Stimulated activated memory B cell treated with anti-CD40 and anti-IgM and Interleukin-4, amounts not matched to agents 10 μg/mL and 1 μg/mL and 100 μg/mL, for 72 hours (primary cell): ENCODE measurements around the gene TRIM15.
"Not testable (repeated sequence)": the region's sequence is repeated elsewhere in the genome, so short reads cannot be mapped to it uniquely, and the experiment has no call there.

Source experiments
- ATAC-seq: fragments of 150-1000 bp; cut with Tn5 transposase; 2 replicates; pipeline ENCODE4 v1.10.0; 2021
- H3K27ac Mint-ChIP-seq: one replicate; pipeline ENCODE4 v1.8.0; 2022; ENCODE audit warnings: mild to moderate bottlenecking, mixed read lengths
- H3K27me3 Mint-ChIP-seq: one replicate; pipeline ENCODE4 v1.8.0; 2022; ENCODE audit warnings: mixed read lengths
- H3K36me3 Mint-ChIP-seq: one replicate; pipeline ENCODE4 v1.8.0; 2022; ENCODE audit warnings: mixed read lengths
- H3K4me1 Mint-ChIP-seq: one replicate; pipeline ENCODE4 v1.8.0; 2022; ENCODE audit warnings: mixed read lengths
- H3K4me3 Mint-ChIP-seq: one replicate; pipeline ENCODE4 v1.8.0; 2022; ENCODE audit warnings: mild to moderate bottlenecking, moderate library complexity, mixed read lengths
- H3K9me3 Mint-ChIP-seq: one replicate; pipeline ENCODE4 v1.8.0; 2022; ENCODE audit warnings: mixed read lengths

The TRIM15 gene

DNA sequence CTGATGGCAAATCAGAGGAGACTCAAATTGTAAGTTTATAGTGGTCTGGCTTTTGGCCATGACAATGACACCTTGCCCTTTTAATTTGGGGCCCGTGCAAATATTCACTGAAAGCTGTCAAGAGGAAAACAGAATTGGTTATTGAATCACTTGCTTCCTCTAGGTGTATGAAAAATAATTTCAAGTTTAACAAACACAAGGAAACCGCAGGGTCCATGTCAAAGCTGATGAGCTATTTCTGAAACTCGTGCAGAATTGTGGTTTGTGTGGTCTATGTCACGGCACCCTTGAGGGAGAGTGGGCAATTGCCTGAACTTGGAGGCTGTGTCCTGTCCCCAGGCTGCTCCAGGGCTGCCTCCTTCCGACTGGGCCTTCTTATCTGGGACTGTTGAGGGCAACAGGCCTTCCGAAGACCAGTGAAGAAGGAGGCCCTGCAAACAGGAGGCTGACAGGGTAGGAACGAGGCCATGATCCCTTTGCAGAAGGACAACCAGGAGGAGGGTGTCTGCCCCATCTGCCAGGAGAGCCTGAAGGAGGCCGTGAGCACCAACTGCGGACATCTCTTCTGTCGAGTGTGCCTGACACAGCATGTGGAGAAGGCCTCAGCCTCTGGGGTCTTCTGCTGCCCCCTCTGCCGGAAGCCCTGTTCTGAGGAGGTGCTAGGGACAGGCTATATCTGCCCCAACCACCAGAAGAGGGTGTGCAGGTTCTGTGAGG is 26.6 kb upstream of the TRIM15 start:
- Mint-ChIP-seq H3K27ac (no peak overlapping the region), H3K4me3 (no peak overlapping the region), H3K36me3 (no peaks in the 10 kb centered on the region), H3K9me3 (no peaks in the 10 kb centered on the region), H3K4me1 (no peaks in the 10 kb centered on the region), H3K27me3 (peaks cover 51% of the 10 kb centered on the region)
- no peak for ATAC-seq

- H3K27ac Mint-ChIP-seq, H3K36me3 Mint-ChIP-seq, H3K4me1 Mint-ChIP-seq, H3K9me3 Mint-ChIP-seq, H3K4me3 Mint-ChIP-seq, ATAC-seq: not testable (repeated sequence)
- peaks cover 54% of the 10 kb centered on the region for H3K27me3 Mint-ChIP-seq
These were observed 23.1 kb upstream of the TRIM15 start for GRCh38 chr6:30140240-30140639.

GRCh38 chr6:30142665-30143064 is 20.7 kb upstream of the TRIM15 start:
- Mint-ChIP-seq H3K9me3 (no peaks in the 10 kb centered on the region), H3K27me3 (peaks cover 61% of the 10 kb centered on the region), H3K4me1 (no peaks in the 10 kb centered on the region), H3K27ac (no peak overlapping the region), H3K36me3 (no peaks in the 10 kb centered on the region), H3K4me3 (no peak overlapping the region)
- ATAC-seq, result no peak

GRCh38 chr6:30143780-30144179 is 19.6 kb upstream of the TRIM15 start:
- Mint-ChIP-seq H3K4me1 (no peaks in the 10 kb centered on the region), H3K36me3 (no peaks in the 10 kb centered on the region), H3K4me3 (no peak overlapping the region), H3K27me3 (peaks cover 66% of the 10 kb centered on the region), H3K27ac (no peak overlapping the region), H3K9me3 (no peaks in the 10 kb centered on the region)
- no peak for ATAC-seq

GRCh38 chr6:30144811-30145210 is 18.5 kb upstream of the TRIM15 start:
- no peaks in the 10 kb centered on the region for H3K36me3 Mint-ChIP-seq
- peaks cover 68% of the 10 kb centered on the region for H3K27me3 Mint-ChIP-seq
- H3K27ac Mint-ChIP-seq, result no peak overlapping the region
- no peaks in the 10 kb centered on the region for H3K9me3 Mint-ChIP-seq
- no peak overlapping the region for H3K4me3 Mint-ChIP-seq
- no peak for ATAC-seq
- H3K4me1 Mint-ChIP-seq, result no peaks in the 10 kb centered on the region

DNA sequence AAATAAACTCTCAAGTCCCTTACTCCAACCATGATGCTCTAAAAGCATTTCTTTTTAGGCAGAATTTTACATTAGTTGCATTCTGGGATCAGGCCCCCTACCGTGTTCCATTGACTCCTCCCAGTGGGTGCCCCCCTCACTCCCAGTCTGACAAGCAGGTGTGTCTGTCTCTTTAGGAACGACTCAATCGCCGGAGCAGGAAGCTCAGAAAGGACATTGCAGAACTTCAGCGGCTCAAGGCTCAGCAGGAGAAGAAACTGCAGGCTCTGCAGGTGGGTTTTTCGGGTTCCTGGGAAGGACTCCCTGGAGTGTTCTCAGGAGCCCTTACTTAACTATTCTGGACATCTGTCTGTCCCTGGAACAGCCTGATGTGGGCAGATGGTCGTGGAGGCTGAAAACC is 17.5 kb upstream of the TRIM15 start:
- peaks cover 68% of the 10 kb centered on the region for H3K27me3 Mint-ChIP-seq
- no peaks in the 10 kb centered on the region for H3K9me3 Mint-ChIP-seq
- no peaks in the 10 kb centered on the region for H3K4me1 Mint-ChIP-seq
- H3K4me3 Mint-ChIP-seq, result no peak overlapping the region
- no peak for ATAC-seq
- H3K27ac Mint-ChIP-seq, result no peak overlapping the region
- no peaks in the 10 kb centered on the region for H3K36me3 Mint-ChIP-seq

DNA sequence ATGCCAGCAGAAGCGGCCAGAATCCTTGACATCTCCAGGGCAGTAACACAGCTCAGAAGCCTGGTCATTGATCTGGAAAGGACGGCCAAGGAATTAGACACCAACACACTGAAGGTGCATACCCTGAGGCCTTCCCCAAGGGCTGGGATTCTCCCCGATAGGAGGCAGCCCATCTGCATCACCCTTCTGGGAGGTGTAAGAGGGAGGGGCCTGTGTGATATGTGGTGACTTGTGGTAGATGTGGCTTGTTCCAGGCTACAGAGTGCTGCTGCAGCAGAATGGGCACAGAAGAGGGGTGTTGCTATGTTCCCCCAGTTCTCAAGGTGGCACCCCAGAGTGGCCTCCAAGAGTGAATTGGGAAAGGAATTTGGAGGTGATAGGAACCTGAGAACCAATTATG is 16.2 kb upstream of the TRIM15 start:
- Mint-ChIP-seq H3K27me3 (peaks cover 56% of the 10 kb centered on the region), H3K4me1 (no peaks in the 10 kb centered on the region), H3K9me3 (no peaks in the 10 kb centered on the region), H3K27ac (no peak overlapping the region), H3K4me3 (no peak overlapping the region), H3K36me3 (no peaks in the 10 kb centered on the region)
- no peak for ATAC-seq

DNA sequence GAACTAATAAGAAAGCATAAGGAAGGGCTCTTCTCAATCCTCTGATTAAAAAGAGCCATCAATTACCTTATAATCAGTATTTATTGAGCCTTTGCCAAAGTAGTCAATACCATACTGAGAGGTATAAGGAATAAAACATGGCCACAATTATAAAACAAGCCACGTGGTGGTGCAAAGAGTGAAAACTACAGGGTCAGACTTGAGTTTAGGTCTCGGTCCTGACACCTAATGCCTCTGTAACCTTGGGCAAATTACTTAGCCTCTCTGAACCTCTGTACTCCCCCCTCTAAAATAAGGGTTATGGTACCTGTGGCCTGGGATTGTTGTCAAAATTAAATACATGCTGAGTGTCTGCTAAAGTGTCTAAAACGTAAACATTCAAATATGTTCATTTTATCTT is 14.1 kb upstream of the TRIM15 start:
- H3K4me1 Mint-ChIP-seq, result no peaks in the 10 kb centered on the region
- ATAC-seq, result no peak
- no peak overlapping the region for H3K4me3 Mint-ChIP-seq
- H3K27ac Mint-ChIP-seq, result no peak overlapping the region
- H3K36me3 Mint-ChIP-seq, result no peaks in the 10 kb centered on the region
- peaks cover 62% of the 10 kb centered on the region for H3K27me3 Mint-ChIP-seq
- no peaks in the 10 kb centered on the region for H3K9me3 Mint-ChIP-seq

GRCh38 chr6:30149858-30150550 is 13.3 kb upstream of the TRIM15 start:
- Mint-ChIP-seq H3K27me3 (peaks cover 62% of the 10 kb centered on the region), H3K9me3 (no peaks in the 10 kb centered on the region), H3K4me1 (no peaks in the 10 kb centered on the region), H3K36me3 (no peaks in the 10 kb centered on the region), H3K27ac (no peak overlapping the region), H3K4me3 (no peak overlapping the region)
- no peak for ATAC-seq

DNA sequence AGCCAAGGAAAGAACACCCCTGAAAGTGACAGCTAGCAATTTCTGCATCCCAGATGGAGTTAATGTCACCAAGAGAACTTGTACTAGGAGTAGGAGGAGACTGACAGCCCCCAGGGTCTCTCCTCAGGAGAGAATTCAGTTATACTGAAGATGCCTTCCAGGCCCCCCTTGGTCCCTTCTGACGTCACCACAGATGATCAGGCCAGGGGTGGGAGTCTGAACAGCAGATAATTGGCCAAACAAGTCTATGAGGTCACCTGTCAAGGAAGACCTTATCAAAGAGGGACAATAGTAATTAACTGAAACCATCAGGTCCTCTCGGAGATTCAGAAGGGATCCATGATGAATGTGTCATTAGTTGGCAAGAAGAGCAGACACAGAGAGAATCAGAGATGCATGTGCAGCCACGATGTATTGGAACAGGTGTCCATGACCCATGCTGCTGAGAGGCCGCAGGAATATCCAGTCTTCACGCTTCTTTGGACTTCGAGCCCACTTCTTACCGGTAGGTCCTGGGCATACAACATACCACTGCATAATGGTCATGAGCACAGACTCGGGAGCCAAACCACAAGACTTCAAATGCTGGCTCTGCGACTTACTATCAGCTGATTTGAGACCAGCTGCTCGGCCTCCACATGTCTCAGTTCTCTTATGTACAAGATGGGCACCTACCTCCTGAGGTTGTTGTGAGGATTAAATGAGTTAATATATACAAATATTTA is 12.5 kb upstream of the TRIM15 start:
- no peaks in the 10 kb centered on the region for H3K4me1 Mint-ChIP-seq
- ATAC-seq, result no peak
- H3K36me3 Mint-ChIP-seq, result no peaks in the 10 kb centered on the region
- peaks cover 58% of the 10 kb centered on the region for H3K27me3 Mint-ChIP-seq
- H3K9me3 Mint-ChIP-seq, result no peaks in the 10 kb centered on the region
- H3K4me3 Mint-ChIP-seq, result no peak overlapping the region
- H3K27ac Mint-ChIP-seq, result no peak overlapping the region

DNA sequence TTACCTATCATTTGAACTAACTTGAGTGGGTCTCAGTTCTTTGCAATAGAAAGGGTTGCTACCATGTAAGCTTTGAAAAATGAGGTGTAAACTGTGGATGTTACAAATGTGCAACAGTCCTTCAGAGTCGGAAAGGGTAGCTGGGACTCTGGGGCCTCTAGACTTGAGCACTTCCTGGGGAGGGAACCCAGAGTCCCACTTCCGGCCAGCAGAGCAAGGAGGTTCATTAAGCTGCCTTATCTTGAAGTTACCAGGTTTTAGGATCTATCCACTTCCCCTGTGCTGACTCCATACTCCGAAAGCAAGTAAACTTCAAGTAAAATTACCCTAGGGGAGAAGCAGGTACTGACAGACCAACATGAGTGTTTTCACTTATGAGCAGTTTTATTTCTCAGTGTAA is 11.8 kb upstream of the TRIM15 start:
- Mint-ChIP-seq H3K4me3 (no peak overlapping the region), H3K4me1 (no peaks in the 10 kb centered on the region), H3K9me3 (no peaks in the 10 kb centered on the region), H3K27me3 (peaks cover 56% of the 10 kb centered on the region), H3K27ac (no peak overlapping the region), H3K36me3 (no peaks in the 10 kb centered on the region)
- ATAC-seq, result no peak

DNA sequence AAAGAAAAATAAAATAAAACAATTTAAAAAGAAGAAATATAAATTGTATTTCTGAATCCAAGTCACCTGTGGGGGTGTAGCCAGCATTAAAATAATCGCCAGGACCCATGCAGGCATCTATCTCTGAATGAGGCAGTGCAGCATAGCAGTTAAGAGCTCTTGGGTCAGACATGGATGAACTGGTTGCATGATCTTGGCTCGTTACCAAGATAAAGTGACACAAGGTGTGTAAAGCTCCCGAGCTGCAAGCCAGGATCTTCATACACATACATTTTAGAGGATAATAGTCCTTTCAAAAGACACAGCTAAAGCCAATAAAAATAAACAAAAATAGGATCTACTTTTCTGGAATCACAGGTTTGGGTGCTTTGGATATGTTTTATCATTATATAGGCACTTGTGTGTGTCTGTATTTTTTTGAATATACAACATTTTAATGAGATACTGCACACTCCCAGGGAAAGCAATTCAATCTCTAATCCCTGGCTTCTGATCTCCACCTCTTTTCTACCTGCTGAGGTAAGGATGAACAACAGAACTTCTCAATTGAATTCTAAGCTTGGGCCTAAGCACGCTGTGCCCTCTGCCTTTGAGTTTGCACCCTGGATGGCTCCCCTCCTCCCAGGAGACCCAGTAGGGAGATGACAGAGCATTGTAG is 11.2 kb upstream of the TRIM15 start:
- H3K4me3 Mint-ChIP-seq, result no peak overlapping the region
- H3K27me3 Mint-ChIP-seq, result peaks cover 53% of the 10 kb centered on the region
- H3K27ac Mint-ChIP-seq, result no peak overlapping the region
- ATAC-seq, result no peak
- no peaks in the 10 kb centered on the region for H3K36me3 Mint-ChIP-seq
- no peaks in the 10 kb centered on the region for H3K4me1 Mint-ChIP-seq
- no peaks in the 10 kb centered on the region for H3K9me3 Mint-ChIP-seq

GRCh38 chr6:30152910-30153610 is 10.3 kb upstream of the TRIM15 start:
- no peak for ATAC-seq
- Mint-ChIP-seq H3K27ac (no peak overlapping the region), H3K4me3 (no peak overlapping the region), H3K27me3 (peaks cover 46% of the 10 kb centered on the region), H3K36me3 (no peaks in the 10 kb centered on the region), H3K9me3 (no peaks in the 10 kb centered on the region), H3K4me1 (peaks cover 2% of the 10 kb centered on the region)

DNA sequence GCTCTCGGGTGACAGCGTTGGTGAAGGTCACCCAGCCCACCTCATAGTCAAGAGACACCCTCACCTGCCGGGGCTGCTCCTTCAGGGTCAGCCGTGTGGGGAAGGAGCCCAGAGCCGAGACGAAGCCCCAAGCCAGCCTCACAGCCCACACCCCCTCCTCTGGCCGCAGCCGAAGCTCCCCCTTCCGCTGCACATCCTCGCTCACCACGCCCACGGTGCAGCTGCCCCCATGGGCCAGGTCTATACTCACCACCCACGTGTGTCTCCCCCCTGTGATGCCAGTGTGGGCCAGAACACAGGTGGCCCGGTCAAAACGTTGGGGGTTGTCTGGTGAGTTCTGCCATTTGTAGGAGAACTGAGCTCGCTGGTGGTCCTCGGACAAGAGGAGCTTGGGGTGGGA is 9.3 kb upstream of the TRIM15 start:
- no peak overlapping the region for H3K4me3 Mint-ChIP-seq
- H3K4me1 Mint-ChIP-seq, result peaks cover 10% of the 10 kb centered on the region
- no peaks in the 10 kb centered on the region for H3K36me3 Mint-ChIP-seq
- peaks cover 37% of the 10 kb centered on the region for H3K27me3 Mint-ChIP-seq
- H3K27ac Mint-ChIP-seq, result no peak overlapping the region
- H3K9me3 Mint-ChIP-seq, result no peaks in the 10 kb centered on the region
- no peak for ATAC-seq
